HG03039 (cell line): ENCODE data around the gene ARHGDIB.

Experiments used
- ATAC-seq: cut with Tn5 transposase; IDR thresholded peaks from one replicate; pipeline ENCODE4 v1.9.1; 2021; ENCODE audit warnings: mild to moderate bottlenecking, moderate library complexity; ENCODE audit not compliant: unreplicated experiment

Gene ARHGDIB

DNA sequence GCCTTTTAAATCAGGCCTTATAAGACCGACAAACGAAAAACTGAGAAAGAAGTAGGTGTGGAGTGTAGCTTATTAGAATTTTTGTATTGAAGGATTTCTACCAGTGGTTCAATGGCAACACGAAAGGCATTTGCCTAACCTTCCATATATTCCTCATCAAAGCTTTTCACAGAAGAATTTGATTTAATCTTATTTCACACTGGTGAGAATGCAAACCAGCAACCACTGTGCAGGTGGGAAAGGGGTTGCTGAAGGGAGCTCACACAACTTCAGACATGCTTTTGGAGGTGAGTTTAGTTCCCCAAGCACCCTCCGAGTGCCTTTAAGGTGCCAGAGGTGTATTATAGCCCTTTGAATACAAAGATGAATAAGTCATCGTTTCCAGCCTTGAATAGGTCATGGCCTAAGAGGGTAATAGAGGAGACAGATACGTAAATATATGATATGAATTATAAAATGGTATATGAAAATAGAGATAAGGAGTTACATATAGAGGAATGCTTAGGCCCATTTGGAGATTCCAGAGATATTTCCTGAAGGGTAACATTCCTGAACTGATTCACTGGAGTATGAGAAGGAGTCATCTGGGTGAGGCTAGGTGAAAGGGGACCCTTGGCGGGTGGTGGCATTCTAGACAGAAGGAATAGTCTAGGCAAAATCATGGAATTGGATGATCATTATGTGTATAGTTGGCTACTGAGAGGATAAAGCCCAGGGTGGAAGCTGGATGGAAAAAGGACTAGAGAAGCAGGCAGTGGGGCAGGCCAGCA, 29.4 kb downstream of the ARHGDIB start:
- ATAC-seq = no peak

DNA sequence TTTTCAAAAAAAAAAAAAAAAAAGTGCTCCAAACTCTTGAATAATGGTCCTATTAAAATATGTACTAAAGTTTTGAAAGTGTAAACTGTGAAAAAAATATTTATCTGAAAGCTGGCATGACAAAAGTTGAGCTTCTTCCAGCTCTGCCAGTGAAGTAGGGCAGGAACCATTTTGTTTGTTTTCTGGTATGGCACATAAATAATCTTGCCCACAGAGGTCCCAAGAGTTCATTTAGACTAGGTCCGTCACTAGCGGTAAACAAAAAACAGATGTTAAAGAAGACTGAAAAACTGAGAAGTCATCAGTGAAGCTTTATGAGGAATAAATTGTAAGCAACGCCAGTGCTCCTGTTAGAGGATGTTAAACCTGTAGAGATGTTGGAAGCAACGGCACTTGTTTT, 30.0 kb downstream of the ARHGDIB start:
- no peak for ATAC-seq

DNA sequence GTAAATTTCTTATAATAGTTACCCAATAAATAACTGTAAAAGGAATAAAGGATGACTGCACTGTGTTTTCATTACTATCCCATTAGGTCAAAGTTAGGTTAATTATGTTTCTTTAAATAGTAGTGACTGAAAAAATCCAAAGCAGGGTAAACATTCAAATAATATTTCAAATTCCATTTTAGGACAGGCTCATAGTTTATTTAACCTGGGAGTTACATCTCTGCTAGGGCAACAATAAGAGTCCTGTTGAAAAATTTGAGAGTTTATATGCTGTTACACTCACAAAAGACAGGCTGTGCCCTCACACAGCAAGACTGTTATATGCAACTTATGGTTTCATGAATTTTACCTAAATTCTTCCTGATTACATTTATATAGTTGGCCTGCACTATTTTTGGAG, 31.1 kb downstream of the ARHGDIB start:
- ATAC-seq = no peak

DNA sequence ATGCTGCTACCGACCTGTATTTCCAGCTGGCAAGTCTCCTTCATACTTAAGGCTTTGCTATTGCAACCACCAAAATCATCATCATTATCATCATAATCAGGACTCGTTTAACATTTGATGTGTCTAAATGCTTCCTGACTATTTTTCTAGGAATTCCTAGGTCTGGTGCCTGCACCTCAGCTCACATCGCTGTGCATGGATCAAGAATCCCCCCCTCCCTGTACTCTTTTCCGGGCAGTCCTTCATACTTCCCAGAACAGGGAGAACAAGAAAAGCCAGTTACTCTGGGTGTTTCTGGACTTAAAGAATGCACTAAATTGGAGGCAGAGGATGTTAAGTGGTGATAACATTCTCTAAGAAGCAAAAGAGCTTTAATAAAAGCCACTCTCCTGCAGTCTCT, 32.5 kb downstream of the ARHGDIB start:
- ATAC-seq = no peak

DNA sequence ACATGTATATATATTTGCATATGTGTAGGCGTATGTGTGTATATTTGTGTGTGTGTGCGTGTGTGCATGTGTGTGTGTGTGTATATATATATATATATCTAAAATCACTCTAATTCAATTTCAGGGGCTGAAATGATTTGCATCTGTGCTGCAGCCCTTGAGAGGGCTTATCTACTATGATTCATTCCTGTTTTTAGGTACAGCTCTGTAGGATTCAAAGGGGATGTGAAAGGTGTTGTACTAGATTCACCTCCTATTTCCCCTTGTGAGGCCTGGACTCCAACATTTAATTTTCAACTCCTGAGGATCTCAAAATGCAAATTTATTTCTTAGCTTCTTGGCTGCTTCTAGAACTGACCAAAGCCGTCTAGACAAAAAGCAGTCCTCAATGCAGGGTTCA, 34.1 kb downstream of the ARHGDIB start:
- ATAC-seq = no peak

DNA sequence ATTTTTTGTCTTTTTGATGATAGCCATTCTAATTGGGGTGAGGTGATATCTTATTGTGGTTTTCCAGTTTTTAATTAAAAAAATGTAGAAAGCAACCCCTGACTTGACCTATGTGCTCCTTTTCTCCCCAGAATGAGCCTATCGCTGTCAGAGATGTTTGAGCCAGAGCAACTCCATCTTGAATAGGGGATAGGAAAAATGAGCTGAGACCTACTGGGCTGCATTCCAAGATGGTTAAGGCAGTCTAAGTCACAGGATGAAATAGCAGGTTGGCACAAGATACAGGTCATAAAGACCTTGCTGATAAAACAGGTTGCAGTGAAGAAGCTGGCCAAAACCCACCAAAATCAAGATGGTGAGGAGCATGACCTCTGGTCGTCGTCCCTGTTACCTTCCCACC, 36.9 kb downstream of the ARHGDIB start:
- ATAC-seq = no peak

DNA sequence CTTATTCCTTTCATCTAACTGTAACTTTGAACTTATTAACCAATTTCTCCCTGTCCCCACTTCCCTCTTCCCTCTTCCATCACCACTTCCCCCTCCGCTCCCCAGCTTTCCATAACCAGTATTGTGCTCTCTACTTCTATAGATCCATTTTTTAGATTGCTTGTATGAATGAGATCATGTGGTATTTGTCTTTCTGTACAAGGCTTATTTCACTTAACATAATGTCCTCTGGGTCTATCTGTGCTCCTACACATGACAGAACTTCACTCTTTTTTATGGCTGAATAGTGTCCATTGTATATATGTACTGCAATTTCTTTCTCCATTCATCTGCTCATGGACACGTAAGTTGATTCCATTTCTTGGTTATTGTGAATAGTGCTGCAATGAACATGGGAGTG, 37.5 kb downstream of the ARHGDIB start:
- no peak for ATAC-seq

DNA sequence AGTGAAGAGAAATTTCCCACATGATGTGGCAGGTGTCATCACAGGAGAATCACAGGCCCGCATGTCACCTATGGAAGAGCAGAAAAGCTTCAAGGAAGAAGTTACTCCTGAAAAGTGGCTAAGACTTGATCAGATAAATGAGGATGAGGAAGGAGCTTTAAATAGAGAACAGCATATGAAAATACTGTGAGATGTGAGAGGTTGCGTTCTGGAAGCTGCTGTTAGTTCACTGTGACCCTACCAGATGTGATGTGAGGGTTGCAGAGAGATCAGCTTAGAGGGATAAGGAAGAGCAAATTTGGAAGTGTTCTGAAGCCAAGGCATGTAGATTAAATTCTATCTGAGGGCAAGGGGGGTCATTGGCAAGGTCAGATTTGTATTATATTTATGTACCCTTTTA, 40.2 kb downstream of the ARHGDIB start:
- peak; percentile 41 for ATAC-seq

DNA sequence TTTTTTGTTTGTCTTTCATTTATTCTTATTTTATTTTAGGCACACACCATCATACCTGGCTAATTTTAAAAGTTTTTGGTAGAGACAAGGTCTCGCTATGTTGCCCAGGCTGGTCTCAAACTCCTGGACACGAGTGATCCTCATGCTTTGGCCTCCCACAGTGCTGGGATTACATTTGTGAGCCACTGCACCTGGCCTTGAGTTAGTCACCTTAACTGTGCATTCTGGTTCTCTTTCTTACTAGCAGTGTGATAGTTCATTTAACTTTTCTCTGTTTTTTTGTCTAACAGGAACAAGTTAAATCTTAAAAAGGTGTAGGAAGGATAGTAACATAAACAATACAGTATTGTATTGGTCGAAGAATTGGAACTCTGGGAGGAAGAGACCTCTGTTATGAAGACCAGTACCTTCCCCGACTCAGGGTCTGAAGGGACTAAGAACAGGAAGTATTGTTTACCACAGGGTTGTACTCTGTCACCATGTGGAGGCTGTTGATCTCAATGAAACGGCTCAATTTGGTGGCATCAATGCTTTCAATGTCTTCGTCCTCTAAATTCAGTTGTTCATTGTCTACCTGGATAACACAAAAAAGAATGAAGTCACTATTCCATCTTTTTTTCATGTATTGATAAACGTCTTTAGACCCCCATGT, 40.8 kb downstream of the ARHGDIB start:
- peak; percentile 89 for ATAC-seq

DNA sequence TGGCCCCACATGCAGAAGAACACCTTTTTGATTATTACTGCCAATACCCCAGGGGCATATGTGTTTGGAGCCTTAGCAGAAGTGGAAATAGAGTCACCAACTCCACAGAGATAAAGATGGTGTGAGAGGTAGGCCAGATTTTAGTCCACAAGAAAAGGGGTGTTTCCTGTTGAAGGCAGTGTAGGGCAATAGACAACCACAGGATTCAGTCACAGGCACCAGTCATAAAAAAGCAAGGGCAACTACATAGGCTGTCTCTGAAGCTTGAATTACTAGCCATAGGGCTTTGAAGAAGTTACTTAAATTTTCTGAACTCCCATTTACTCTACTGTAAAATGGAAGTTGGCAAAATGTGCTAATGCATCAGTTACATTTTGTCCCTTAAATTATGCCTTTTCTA, 41.9 kb downstream of the ARHGDIB start:
- ATAC-seq = no peak

DNA sequence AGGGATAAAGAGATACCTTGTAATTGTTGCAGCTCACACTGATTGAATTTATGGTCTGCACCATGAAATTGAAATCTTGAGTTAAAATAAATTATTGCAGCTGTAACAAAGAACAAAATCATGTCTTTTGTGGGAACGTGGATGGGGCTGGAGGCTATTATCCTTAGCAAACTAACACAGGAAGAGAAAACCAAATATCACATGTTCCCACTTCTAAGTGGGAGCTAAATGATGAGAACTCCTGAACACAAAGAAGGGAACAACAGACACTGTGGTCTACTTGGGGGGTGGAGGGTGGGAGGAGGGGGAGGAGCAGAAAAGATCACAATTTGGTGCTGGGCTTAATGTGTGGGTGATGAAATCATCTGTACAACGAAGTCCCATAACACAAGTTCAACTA, 45.7 kb downstream of the ARHGDIB start:
- ATAC-seq = no peak

DNA sequence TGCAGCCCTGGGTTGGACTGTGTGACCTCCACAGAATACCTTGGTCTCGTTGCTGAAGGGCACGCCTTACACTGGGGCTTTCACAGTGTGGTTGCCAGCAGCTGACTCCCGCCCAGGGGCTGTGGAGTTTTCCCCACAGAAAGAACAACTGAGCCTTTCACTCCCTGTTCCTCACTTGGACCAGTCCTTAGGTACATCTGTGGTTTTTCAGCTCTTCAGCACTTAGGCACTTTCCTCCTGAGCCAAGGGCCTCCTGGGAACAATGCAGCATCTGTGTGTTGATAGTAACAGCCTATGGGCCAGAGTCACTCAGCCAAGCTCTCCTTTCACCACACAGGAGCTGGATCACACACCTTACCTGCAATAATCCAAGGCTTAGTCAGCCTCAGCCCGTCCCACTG, 48.0 kb downstream of the ARHGDIB start:
- no peak for ATAC-seq

DNA sequence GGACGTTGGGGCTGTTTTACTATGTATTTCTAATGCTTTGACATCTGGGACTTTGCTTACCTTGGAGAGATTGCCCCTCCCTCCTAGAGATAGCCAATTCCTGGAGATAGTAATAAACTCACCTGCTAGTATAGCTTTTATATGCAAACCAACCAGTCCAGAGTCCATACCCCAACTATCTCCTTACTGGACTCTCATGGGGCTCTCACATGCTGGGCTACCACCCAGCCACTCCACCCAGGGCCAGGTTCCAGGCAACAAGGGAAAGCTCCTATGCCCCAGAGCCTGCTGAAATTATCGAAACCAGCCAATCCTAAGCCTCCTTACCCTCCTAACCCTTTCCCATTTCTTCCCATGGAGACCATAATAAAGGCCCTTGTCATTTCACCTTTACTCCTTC, 50.3 kb downstream of the ARHGDIB start:
- no peak for ATAC-seq

DNA sequence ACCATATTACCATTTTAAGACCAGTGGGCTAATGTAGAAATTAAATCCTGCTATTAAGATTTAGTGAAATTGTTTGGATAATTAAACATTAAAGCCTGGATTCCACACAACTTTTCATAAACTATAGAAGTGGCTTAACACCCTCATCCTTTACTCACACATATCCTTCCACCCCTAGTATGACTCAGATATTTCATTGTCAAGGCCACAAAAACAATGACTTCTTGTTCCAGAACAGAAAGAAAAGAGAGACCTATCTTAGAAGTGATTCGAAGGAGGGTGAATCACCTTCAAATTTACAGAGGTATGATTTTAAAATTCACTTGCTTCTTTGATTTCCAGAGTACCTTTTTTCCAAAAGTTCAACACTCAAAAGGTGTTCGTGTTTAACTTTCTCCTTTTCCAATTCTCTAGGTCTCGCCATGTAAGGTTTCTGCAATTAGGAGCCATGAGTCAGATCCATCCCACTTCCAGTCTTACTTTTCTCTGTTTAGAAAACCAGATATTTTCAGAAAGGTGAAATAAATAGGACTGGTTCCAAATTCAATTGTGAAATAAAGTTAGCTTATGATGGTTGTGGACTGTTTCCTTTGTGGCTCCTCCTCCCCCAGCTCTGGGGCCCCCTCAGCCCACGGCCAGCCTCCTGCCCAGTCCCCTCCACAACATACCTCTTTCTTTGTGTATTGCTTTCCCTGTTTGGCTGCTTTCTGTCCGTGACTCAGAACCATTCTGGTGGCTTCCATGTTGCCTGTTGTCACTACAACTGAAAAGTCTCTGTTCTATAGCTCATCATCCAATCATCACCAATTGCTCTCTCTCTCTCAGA, 51.1 kb downstream of the ARHGDIB start:
- no peak for ATAC-seq

DNA sequence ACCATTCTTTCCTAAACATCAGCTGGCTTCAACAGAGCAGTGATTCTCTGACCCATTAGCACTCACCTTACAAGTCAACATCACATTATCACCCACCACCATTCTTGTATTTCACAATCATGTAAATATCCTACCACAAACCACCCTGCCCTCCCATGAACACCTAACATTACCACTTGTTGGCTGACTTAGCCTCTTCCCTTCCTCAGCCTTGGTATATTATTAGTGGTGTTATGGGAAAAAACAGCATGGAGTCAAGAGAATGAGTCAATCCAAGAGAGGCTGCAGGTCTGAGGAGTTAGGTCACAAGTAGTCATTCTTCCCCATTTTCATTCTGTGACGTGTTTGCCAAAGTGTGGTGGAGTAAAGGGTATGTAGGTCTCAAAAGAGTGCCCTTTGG, 53.4 kb downstream of the ARHGDIB start:
- ATAC-seq = no peak

DNA sequence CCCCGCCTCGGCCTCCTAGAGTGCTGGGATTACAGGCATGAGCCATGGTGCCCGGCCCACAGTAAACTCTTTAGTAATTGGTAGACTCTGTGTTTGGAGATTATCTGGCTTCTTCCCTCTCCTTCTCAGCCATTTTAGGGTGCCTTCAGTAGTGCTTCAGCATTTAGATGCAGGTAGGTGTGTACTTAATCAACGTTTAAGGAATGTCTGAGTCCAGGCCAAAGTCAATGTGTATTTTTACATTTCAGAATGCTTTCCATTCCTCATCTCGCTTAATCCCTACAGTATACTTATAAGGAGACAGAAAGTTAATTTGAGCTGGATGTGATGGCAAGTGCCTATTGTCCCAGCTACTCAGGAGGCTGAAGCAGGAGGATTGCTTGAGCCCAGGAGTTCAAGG, 55.3 kb downstream of the ARHGDIB start:
- ATAC-seq = no peak

DNA sequence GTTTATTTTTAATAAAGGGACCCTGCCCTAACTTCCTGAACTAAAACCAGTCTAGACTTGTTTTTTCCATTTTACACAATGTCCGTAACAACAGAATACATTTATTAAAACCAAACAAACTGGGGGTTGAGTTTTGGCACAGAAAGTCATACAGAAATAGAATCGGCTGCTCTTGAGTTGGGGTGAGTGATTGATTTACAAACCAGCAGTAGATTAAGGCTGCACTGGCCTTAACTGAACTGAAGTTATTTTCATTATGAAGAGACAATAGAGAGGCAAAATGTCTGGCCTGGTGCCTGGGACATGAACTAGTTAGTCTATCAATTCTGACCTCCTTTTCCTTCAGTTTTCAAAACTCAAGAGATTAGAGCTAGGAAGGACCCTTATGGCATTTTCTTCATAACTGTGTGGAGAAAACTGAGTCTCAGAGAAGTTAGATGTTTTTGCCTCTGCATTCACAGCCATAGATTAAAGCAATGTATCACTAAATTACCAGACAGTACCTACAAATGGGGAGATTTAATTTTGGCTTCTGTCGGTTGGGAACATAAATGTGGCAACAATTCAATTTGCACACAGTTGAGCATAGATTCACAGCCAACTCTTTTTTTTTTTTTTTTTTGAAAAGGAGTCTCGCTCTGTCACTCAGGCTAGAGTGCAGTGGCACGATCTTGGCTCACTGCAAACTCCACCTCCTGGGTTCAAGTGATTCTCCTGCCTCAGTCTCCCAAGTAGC, 56.0 kb downstream of the ARHGDIB start:
- ATAC-seq = no peak

DNA sequence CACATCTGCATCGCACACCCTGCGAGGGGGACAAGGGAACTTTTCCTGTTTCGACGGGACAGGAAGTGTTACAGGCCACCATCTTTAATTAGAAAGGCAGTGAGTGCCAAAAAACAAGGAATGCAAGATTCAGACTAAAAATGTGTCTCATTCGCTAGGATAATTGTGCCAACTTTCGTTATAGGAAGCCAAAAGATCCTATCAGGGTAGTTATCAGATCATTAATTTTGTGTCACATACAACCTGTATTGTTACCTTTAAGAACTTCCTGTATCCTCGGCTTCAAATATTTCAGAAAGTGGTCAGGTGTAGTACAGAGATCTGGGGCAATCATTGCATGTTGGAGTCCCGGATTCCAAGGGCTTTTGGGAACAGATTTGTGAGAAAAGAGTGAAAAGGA, 56.5 kb downstream of the ARHGDIB start:
- no peak for ATAC-seq

DNA sequence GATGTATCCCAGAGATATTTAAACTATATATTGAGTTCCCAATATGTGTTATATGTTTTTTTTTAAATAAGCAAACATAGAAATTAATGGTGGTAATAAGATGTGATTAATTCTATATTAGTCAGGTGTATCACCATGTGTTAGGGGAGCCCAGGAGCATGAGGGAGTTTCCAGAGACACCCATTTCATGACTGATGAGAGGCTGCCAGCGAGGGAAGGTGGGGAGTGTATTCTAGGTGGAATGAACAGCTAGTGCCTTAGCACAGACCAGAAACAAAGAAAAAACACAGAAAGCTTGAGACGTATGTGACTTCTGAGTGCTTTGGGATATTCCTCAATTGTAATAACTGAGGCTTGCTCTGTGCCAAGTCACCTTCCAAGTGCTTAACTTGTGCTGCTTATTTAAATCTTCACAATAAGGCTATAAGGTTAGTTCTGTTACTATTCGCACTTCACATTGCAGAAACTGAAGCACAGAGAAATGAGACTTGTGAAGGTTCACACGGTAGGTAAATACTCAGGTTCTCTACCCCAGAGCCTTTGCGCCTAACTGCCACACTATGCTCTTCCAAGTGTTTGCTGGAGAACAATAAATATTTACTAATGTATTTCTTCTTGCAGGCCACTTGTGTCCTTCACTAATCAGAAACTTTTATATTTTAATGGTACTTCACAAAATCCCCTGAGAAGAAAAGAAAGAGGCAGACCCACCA, 57.9 kb downstream of the ARHGDIB start:
- ATAC-seq = no peak

DNA sequence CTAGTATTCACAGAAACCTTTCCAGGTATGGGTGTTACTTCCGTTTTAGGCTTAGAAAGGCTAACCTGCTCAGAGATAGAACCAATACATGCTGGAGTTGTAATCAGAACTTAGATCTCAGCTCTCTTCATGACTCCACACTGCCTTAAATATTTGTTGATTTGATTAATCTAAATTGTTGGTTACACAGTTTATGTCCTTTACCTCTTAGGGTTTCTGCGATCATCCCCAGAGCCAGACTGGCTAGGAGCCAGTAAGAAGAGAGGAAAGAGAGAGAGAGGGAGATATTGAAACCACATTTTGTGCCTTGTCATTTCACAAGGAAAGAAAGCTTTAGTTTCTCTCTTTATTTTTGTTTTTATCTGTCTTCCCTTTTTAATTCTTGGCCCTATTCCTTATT, 58.9 kb downstream of the ARHGDIB start:
- no peak for ATAC-seq

DNA sequence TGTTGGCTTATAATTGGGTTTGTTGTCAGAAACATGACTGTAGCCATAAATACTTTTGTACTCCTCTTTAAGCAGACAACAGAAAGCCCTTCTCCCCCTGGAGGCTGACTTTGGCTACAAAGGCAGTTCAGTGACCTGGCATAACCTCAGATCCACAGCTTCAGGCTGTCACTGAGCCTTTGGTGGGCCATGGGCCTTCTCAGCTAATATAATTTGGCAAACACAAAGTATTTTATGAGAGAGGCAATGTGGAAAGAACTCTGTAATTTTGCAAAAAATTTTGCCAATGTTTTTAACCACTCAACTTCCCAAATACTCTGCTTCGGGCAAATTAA, 60.2 kb downstream of the ARHGDIB start:
- ATAC-seq = no peak
